H1 (cell line): ENCODE measurements around the gene NSD2. TPM values are rescaled to one million over a fixed set of nuclear protein-coding genes. Genes with fewer than 3 reads are reported as not detected.

ENCODE experiments used
- CTCF ChIA-PET: fragments of 300-600 bp; sonication (Branson Sonifier 250); formaldehyde crosslinking; loops from one replicate; lab custom pipeline; 2021; ENCODE audit not compliant: partially characterized antibody; lab: Charles Lee
- POLR2A ChIA-PET: fragments of 300-600 bp; sonication (Branson Sonifier 250); formaldehyde crosslinking; loops from one replicate; lab custom pipeline; 2021; ENCODE audit warnings: inconsistent platforms; ENCODE audit not compliant: partially characterized antibody; lab: Charles Lee
- DNase-seq, 2 experiments: peaks; one replicate each; pipeline versions ENCODE4 v3.0.0 to v3.0.0-alpha.2; 2010 to 2022; ENCODE audit warnings: low spot score in 2 of 2, low read depth in 1 of 2, mixed read lengths in 1 of 2
- FAIRE-seq: peaks from 2 replicates; lab custom pipeline; 2011; peaks lifted over from hg19 to GRCh38; lab: Jason Lieb, UNC
- H2AFZ ChIP-seq: 2 replicates; pipeline ENCODE4 v1.8.1; 2012; ENCODE audit warnings: low read length, inconsistent platforms
- H2AK5ac ChIP-seq: 2 replicates; pipeline ENCODE4 v1.6.1; 2013; ENCODE audit warnings: low read depth, low read length
- H2BK120ac ChIP-seq: replicated peaks from 2 replicates; pipeline ENCODE3; 2013; ENCODE audit warnings: low read depth, low read length, inconsistent platforms
- H2BK12ac ChIP-seq: 2 replicates; pipeline ENCODE4 v1.6.1; 2013; ENCODE audit warnings: low read depth, low read length
- H2BK15ac ChIP-seq: 2 replicates; pipeline ENCODE4 v1.6.1; 2013; ENCODE audit warnings: low read length
- H2BK20ac ChIP-seq: 2 replicates; pipeline ENCODE4 v1.6.1; 2013; ENCODE audit warnings: low read length
- H2BK5ac ChIP-seq: 2 replicates; pipeline ENCODE4 v1.6.1; 2013; ENCODE audit warnings: low read depth, low read length
- H3K14ac ChIP-seq: 2 replicates; pipeline ENCODE4 v1.6.1; 2013; ENCODE audit warnings: inconsistent platforms; ENCODE audit not compliant: insufficient read length
- H3K18ac ChIP-seq: 2 replicates; pipeline ENCODE4 v1.6.1; 2013; ENCODE audit warnings: low read length; ENCODE audit errors: extremely low read depth
- H3K23ac ChIP-seq: 2 replicates; pipeline ENCODE4 v1.6.1; 2013; ENCODE audit warnings: inconsistent platforms; ENCODE audit not compliant: insufficient read length
- H3K23me2 ChIP-seq: 2 replicates; pipeline ENCODE4 v1.6.1; 2013; ENCODE audit warnings: low read depth, low read length
- H3K27ac ChIP-seq: 2 replicates; pipeline ENCODE4 v1.6.1; 2011; ENCODE audit warnings: low read depth, low read length, inconsistent platforms
- H3K27me3 ChIP-seq, 4 experiments: replicated peaks in 1 of 4; 1 replicate in 1 of 4; 2 replicates in 3 of 4; pipeline versions ENCODE4 v1.6.1 to v1.8.1; 2011 to 2013; ENCODE audit warnings: low read length in 3 of 4, mild to moderate bottlenecking in 3 of 4, inconsistent platforms in 2 of 4, mixed read lengths in 2 of 4, moderate library complexity in 1 of 4; ENCODE audit not compliant: control insufficient read depth in 3 of 4, insufficient read depth in 3 of 4; ENCODE audit errors: extremely low read depth in 1 of 4
- H3K36me3 ChIP-seq, 4 experiments: 2 replicates each; pipeline versions ENCODE4 v1.6.1 to v1.8.1; 2011 to 2013; ENCODE audit warnings: mild to moderate bottlenecking in 4 of 4, low read length in 3 of 4, moderate library complexity in 2 of 4, control low read depth in 1 of 4, inconsistent platforms in 1 of 4; ENCODE audit not compliant: insufficient read depth in 4 of 4, control insufficient read depth in 2 of 4
- H3K4ac ChIP-seq: replicated peaks from 2 replicates; pipeline ENCODE3; 2013; ENCODE audit warnings: low read length, low read depth, mixed read lengths, inconsistent platforms; ENCODE audit not compliant: insufficient read length
- H3K4me1 ChIP-seq, 4 experiments: replicated peaks in 1 of 4; 1 replicate in 1 of 4; 2 replicates in 3 of 4; pipeline versions ENCODE4 v1.6.1 to v1.8.1; 2011 to 2013; ENCODE audit warnings: low read length in 3 of 4, inconsistent platforms in 2 of 4, mixed read lengths in 1 of 4; ENCODE audit not compliant: insufficient read depth in 4 of 4, control insufficient read depth in 3 of 4
- H3K4me2 ChIP-seq, 2 experiments: 2 replicates each; pipeline versions ENCODE4 v1.6.1 to v1.8.1; 2011 to 2013; ENCODE audit warnings: low read depth in 2 of 2, low read length in 2 of 2, control low read depth in 1 of 2, inconsistent platforms in 1 of 2, mild to moderate bottlenecking in 1 of 2; ENCODE audit not compliant: insufficient read depth in 1 of 2
- H3K4me3 ChIP-seq, 4 experiments: fragments of 200-600, 300-600 bp in 1 of 4; sonication (generic), shearing (Covaris generic), sonication (Bioruptor Twin) in 1 of 4; 2 replicates each; pipeline versions ENCODE4 v1.5.1 to v1.8.1; 2011 to 2016; ENCODE audit warnings: low read length in 4 of 4, low read depth in 3 of 4, control low read depth in 2 of 4, inconsistent platforms in 2 of 4, mild to moderate bottlenecking in 2 of 4, mixed read lengths in 1 of 4, moderate library complexity in 1 of 4; ENCODE audit not compliant: insufficient read depth in 2 of 4; ENCODE audit errors: extremely low read depth in 1 of 4
- H3K56ac ChIP-seq: replicated peaks from 2 replicates; pipeline ENCODE3; 2013; ENCODE audit warnings: low read depth, mild to moderate bottlenecking, mixed read lengths, low read length, inconsistent platforms; ENCODE audit not compliant: insufficient read length
- H3K79me1 ChIP-seq: 2 replicates; pipeline ENCODE4 v1.6.1; 2013; ENCODE audit warnings: low read depth, low read length, control low read depth
- H3K79me2 ChIP-seq, 2 experiments: 2 replicates each; pipeline versions ENCODE4 v1.6.1 to v1.8.1; 2012 to 2013; ENCODE audit warnings: low read length in 2 of 2, mild to moderate bottlenecking in 2 of 2, inconsistent platforms in 1 of 2; ENCODE audit not compliant: insufficient read depth in 2 of 2, control insufficient read depth in 1 of 2
- H3K9ac ChIP-seq, 4 experiments: replicated peaks in 1 of 4; 1 replicate in 1 of 4; 2 replicates in 3 of 4; pipeline versions ENCODE4 v1.6.1 to v1.8.1; 2011 to 2013; ENCODE audit warnings: low read depth in 3 of 4, low read length in 3 of 4, control low read depth in 2 of 4, mild to moderate bottlenecking in 2 of 4, moderate library complexity in 2 of 4, inconsistent platforms in 1 of 4; ENCODE audit errors: extremely low read depth in 1 of 4
- H3K9me3 ChIP-seq, 2 experiments: 2 replicates each; pipeline versions ENCODE4 v1.6.1 to v1.8.1; 2012 to 2013; ENCODE audit warnings: mild to moderate bottlenecking in 2 of 2, moderate library complexity in 2 of 2, control low read depth in 1 of 2, inconsistent platforms in 1 of 2, low read depth in 1 of 2, low read length in 1 of 2, mixed read lengths in 1 of 2; ENCODE audit not compliant: insufficient read depth in 2 of 2
- H4K20me1 ChIP-seq, 2 experiments: replicated peaks in 1 of 2; 2 replicates each; pipeline versions ENCODE3 to v1.8.1; 2011 to 2013; ENCODE audit warnings: inconsistent platforms in 2 of 2, low read length in 2 of 2, mild to moderate bottlenecking in 1 of 2; ENCODE audit not compliant: insufficient read depth in 2 of 2, control insufficient read depth in 1 of 2
- H4K5ac ChIP-seq: 2 replicates; pipeline ENCODE4 v1.6.1; 2013; ENCODE audit warnings: low read length, low read depth, mixed read lengths, inconsistent platforms; ENCODE audit not compliant: insufficient read length
- H4K8ac ChIP-seq: 2 replicates; pipeline ENCODE4 v1.8.0; 2013; ENCODE audit warnings: mild to moderate bottlenecking, moderate library complexity, low read length, inconsistent platforms; ENCODE audit not compliant: insufficient read depth; ENCODE audit errors: extremely low read depth
- H4K91ac ChIP-seq: replicated peaks from 2 replicates; pipeline ENCODE3; 2013; ENCODE audit warnings: low read length, mixed read lengths, inconsistent platforms; ENCODE audit not compliant: insufficient read length
- HDAC6 ChIP-seq: IDR thresholded peaks from one replicate; pipeline ENCODE4 v1.7.1; 2012; ENCODE audit warnings: low read depth, mild to moderate bottlenecking, inconsistent platforms, low read length, moderate library complexity
- JUN ChIP-seq: IDR thresholded peaks from 2 replicates; pipeline ENCODE4 v1.6.1; 2011; ENCODE audit warnings: low read depth, mild to moderate bottlenecking, improper control_type of control experiment, low read length
- SP2 ChIP-seq: IDR thresholded peaks from 2 replicates; pipeline ENCODE4 v1.6.1; 2012; ENCODE audit warnings: mild to moderate bottlenecking, low read length, inconsistent platforms
- TBP ChIP-seq: IDR thresholded peaks from 2 replicates; pipeline ENCODE4 v1.6.1; 2011; ENCODE audit warnings: low read depth, low read length, improper control_type of control experiment
- WGBS, 2 experiments: shearing (Covaris generic) in 1 of 2; methylation state at CpG; one replicate each; pipeline versions ENCODE4 v1.1.6 to v1.1.7; 2013 to 2015; ENCODE audit warnings: low lambda C conversion rate in 2 of 2, mixed read lengths in 2 of 2, inconsistent platforms in 1 of 2, low coverage in 1 of 2, missing lambda C conversion rate in 1 of 2; ENCODE audit not compliant: insufficient replicate concordance in 2 of 2, insufficient coverage in 1 of 2, insufficient read length in 1 of 2; ENCODE audit errors: extremely low coverage in 1 of 2, missing lambda C conversion rate in 1 of 2; 5-methylcytosine and 5-hydroxymethylcytosine counted together
- polyA plus RNA-seq, 7 experiments: library from polyadenylated mRNA; depleted of rRNA in 3 of 7; stranded (reverse) in 5 of 7; unstranded in 2 of 7; fragments of >200 nt in 5 of 7; fragments of 200-250 nt in 2 of 7; gene quantifications; 1 replicate in 5 of 7; 2 replicates in 1 of 7; 4 replicates in 1 of 7; pipeline versions ENCODE4 v1.2.1 to v1.2.3, GENCODE V29; 2011 to 2013; ENCODE audit warnings: missing spikeins in 2 of 7, mixed read lengths in 2 of 7
- total RNA-seq: library from RNA; stranded (reverse); fragmentation: NEBNext Ultra II Directional; extraction: Animal tissue kit (Norgen Biotek cat#: 25700); gene quantifications from 2 replicates; pipeline ENCODE4 v1.2.1, GENCODE V29; 2021
- TF ChIP-seq, protein P1 (sequence below): IDR thresholded peaks from 2 replicates; pipeline ENCODE4 v1.6.1; 2011; ENCODE audit warnings: low read length, improper control_type of control experiment

NSD2 gene
- total and polyA plus RNA-seq, 2 of the 8 experiments (the other 6 are each of a cell fraction or from before 2014, with no cell fraction given), result 26.7 to 129 TPM

DNA sequence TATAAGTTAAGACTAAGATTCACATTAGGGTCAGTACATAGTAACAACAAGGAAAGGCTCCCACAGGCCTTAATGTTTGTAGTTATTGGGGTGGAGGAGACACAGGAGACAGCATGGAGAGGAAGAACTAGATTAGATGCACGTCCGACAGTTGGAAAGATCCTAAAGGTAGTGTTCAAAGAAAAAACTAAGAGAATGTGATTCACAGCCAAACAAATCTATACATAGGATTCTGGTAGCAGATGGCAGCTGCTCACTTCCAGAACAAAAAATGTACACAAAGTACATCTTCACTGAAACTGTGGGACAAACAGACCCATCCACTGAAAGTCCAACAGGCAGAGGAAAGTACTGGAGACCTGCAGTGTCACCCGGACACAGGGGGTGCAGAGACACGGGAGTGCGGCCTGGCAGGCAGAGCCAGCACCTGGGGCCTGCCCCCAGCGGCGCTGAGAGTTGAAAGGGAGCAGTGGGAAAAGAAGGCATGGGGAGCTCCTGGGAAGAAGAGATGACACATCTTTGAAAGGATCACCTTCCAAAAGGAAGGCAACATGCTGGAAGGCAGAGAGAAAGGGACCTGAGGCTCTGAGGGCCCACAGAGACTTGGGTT is 97.6 kb downstream of the NSD2 start:
- Histone ChIP-seq H3K27ac (no peak overlapping the region), H2AFZ (no peak overlapping the region), H3K4me3 (no peak overlapping the region), H3K18ac (no peak overlapping the region), H3K79me2 (no peaks in the 10 kb centered on the region), H2BK5ac (no peak overlapping the region), H3K27me3 (no peaks in the 10 kb centered on the region), H3K56ac (no peak overlapping the region), H2BK15ac (no peak overlapping the region), H2BK120ac (no peak overlapping the region), H3K4me1 (no peaks in the 10 kb centered on the region; a peak in 2 of 7 replicates), H4K5ac (no peak overlapping the region), H3K23ac (no peak overlapping the region), H3K36me3 (peaks cover 4 to 21% (median 8%) of the 10 kb centered on the region in 4 experiments; a peak in 7 of 8 replicates), H2AK5ac (no peak overlapping the region), H3K14ac (no peak overlapping the region), H3K9ac (no peak overlapping the region; a peak in 1 of 7 replicates), H4K20me1 (peaks cover 2 to 7% of the 10 kb centered on the region in 2 experiments), H3K79me1 (peaks cover 2% of the 10 kb centered on the region; the same call in 1 of the 2 replicates), H3K9me3 (no peaks in the 10 kb centered on the region), H2BK12ac (no peak overlapping the region), H2BK20ac (no peak overlapping the region), H4K91ac (no peak overlapping the region), H3K4me2 (no peak overlapping the region), H3K4ac (no peak overlapping the region), H4K8ac (no peak overlapping the region), H3K23me2 (no peaks in the 10 kb centered on the region)
- ChIA-PET POLR2A (no interaction called here), CTCF (interaction anchor here (1.0 to 1.8 kb wide), 3 partner anchors 17 to 45 kb away, joined by 3 read pairs; no protein-coding TSS in a partner anchor)
- no peak for DNase-seq
- FAIRE-seq, result no peak
- 96% methylated on average over 7 of the region's 7 CpGs; no CpG with 5 or more reads in 1 of the 2 experiments for WGBS, 2 experiments
- TF ChIP-seq HDAC6 (no peak), JUN (no peak), SP2 (no peak), TBP (no peak)
- TF ChIP-seq, protein P1, sequence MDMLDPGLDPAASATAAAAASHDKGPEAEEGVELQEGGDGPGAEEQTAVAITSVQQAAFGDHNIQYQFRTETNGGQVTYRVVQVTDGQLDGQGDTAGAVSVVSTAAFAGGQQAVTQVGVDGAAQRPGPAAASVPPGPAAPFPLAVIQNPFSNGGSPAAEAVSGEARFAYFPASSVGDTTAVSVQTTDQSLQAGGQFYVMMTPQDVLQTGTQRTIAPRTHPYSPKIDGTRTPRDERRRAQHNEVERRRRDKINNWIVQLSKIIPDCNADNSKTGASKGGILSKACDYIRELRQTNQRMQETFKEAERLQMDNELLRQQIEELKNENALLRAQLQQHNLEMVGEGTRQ, result no peak
